OCI-LY1 (cell line): ENCODE measurements around the gene GNAO1.

Experiments
- H2AFZ ChIP-seq: fragments of 200-600 bp; sonication (generic), shearing (Covaris generic); 2 replicates; pipeline ENCODE4 v1.6.0; 2014; ENCODE audit warnings: antibody characterized with exemption, mild to moderate bottlenecking, low read length
- H3F3A ChIP-seq: fragments of 200-600 bp; sonication (generic), shearing (Covaris generic); 2 replicates; pipeline ENCODE4 v1.6.0; 2014; ENCODE audit warnings: mild to moderate bottlenecking, antibody characterized with exemption, low read length, moderate library complexity; ENCODE audit not compliant: insufficient read depth
- H3K27ac ChIP-seq: fragments of 200-600 bp; sonication (generic); 2 replicates; pipeline ENCODE4 v1.5.1; 2014; ENCODE audit warnings: low read length, mixed run types, mild to moderate bottlenecking, low read depth; ENCODE audit not compliant: poor library complexity, severe bottlenecking
- H3K27me3 ChIP-seq: fragments of 200-600 bp; sonication (generic); 2 replicates; pipeline ENCODE4 v1.6.0; 2014; ENCODE audit warnings: antibody characterized with exemption, mild to moderate bottlenecking, low read length, moderate library complexity; ENCODE audit not compliant: insufficient read depth
- H3K36me3 ChIP-seq: fragments of 200-600 bp; sonication (generic); 2 replicates; pipeline ENCODE4 v1.6.1; 2014; ENCODE audit warnings: mild to moderate bottlenecking, antibody characterized with exemption, low read length, moderate library complexity, mixed read lengths; ENCODE audit not compliant: insufficient read depth
- H3K4me1 ChIP-seq: fragments of 200-600 bp; sonication (generic); 2 replicates; pipeline ENCODE4 v1.5.1; 2014; ENCODE audit warnings: mild to moderate bottlenecking, low read length, moderate library complexity; ENCODE audit not compliant: insufficient read depth, severe bottlenecking
- H3K4me2 ChIP-seq: fragments of 200-600 bp; sonication (generic), shearing (Covaris generic); 2 replicates; pipeline ENCODE4 v1.6.1; 2014; ENCODE audit warnings: low read length
- H3K4me3 ChIP-seq: fragments of 200-600 bp; sonication (generic); 2 replicates; pipeline ENCODE4 v1.5.1; 2014; ENCODE audit warnings: low read length, low read depth, mild to moderate bottlenecking, mixed read lengths; ENCODE audit not compliant: poor library complexity, severe bottlenecking
- H3K79me2 ChIP-seq: fragments of 200-600 bp; shearing (Covaris generic); 2 replicates; pipeline ENCODE4 v1.6.1; 2016; ENCODE audit warnings: mixed run types, low read length, mixed read lengths; ENCODE audit not compliant: insufficient read depth
- H3K9ac ChIP-seq: fragments of 200-600 bp; sonication (generic), shearing (Covaris generic); 2 replicates; pipeline ENCODE4 v1.6.1; 2014; ENCODE audit warnings: mild to moderate bottlenecking, low read length, mixed read lengths
- H3K9me2 ChIP-seq: fragments of 200-600 bp; sonication (generic), shearing (Covaris generic); 2 replicates; pipeline ENCODE4 v1.6.1; 2014; ENCODE audit warnings: low read depth, mild to moderate bottlenecking, low read length, mixed read lengths
- H3K9me3 ChIP-seq: fragments of 200-600 bp; shearing (Covaris generic); 2 replicates; pipeline ENCODE4 v1.6.1; 2014; ENCODE audit warnings: low read length, mixed read lengths
- H4K20me1 ChIP-seq: fragments of 200-600 bp; sonication (generic), shearing (Covaris generic); 2 replicates; pipeline ENCODE4 v1.6.0; 2016; ENCODE audit warnings: mild to moderate bottlenecking, low read length; ENCODE audit not compliant: insufficient read depth
- CTCF ChIP-seq: fragments of 200-600 bp; sonication (generic), shearing (Covaris generic); IDR thresholded peaks from 2 replicates; pipeline ENCODE4 v1.5.1; 2017; ENCODE audit warnings: mild to moderate bottlenecking, antibody characterized with exemption, low read length, moderate library complexity, mixed read lengths
- EZH2 ChIP-seq: fragments of 200-600 bp; sonication (generic), shearing (Covaris generic); IDR thresholded peaks from 2 replicates; pipeline ENCODE4 v1.8.0; 2017; ENCODE audit warnings: borderline replicate concordance, mixed run types, mild to moderate bottlenecking, antibody characterized with exemption, low read length, moderate library complexity, mixed read lengths

The GNAO1 gene

GRCh38 chr16:56332464-56333079 is 141.3 kb downstream of the GNAO1 start:
- H3K4me3 ChIP-seq: no peak overlapping the region
- peaks cover 11% of the 10 kb centered on the region for H3K4me1 ChIP-seq
- H3K27me3 ChIP-seq: no peaks in the 10 kb centered on the region; the same call in 1 of the 2 replicates
- H3K36me3 ChIP-seq: no peaks in the 10 kb centered on the region
- H2AFZ ChIP-seq: no peak overlapping the region
- H3K27ac ChIP-seq: no peak overlapping the region
- H3F3A ChIP-seq: no peaks in the 10 kb centered on the region
- no peaks in the 10 kb centered on the region for H4K20me1 ChIP-seq
- H3K9ac ChIP-seq: no peak overlapping the region
- H3K4me2 ChIP-seq: no peak overlapping the region
- H3K9me2 ChIP-seq: no peaks in the 10 kb centered on the region
- TF ChIP-seq EZH2 (no peak), CTCF (no peak; the same call in 1 of the 2 replicates)
- H3K79me2 ChIP-seq: no peaks in the 10 kb centered on the region
- H3K9me3 ChIP-seq: no peaks in the 10 kb centered on the region

DNA sequence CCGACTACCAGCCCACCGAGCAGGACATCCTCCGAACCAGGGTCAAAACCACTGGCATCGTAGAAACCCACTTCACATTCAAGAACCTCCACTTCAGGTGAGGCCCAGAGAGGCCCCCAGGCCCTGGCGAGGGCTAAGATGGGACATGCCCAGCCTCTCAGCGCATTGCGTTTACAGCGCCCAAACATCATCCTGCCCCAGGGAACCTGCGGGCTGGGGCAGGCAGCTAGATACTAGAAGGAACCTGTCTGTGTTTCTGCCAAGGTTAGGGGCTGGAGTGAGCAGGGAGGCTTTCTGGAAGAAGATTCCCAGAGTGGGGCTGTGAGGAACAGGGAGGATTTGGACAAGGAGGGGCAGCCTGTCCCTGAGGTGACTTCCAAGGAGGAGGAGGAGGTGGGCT is 143.5 kb downstream of the GNAO1 start:
- Histone ChIP-seq H3F3A (no peaks in the 10 kb centered on the region), H4K20me1 (no peaks in the 10 kb centered on the region), H3K79me2 (no peaks in the 10 kb centered on the region), H3K4me1 (peaks cover 19% of the 10 kb centered on the region), H3K27ac (no peak overlapping the region), H3K36me3 (no peaks in the 10 kb centered on the region), H3K27me3 (no peaks in the 10 kb centered on the region; the same call in 1 of the 2 replicates), H3K9me3 (no peaks in the 10 kb centered on the region), H2AFZ (no peak overlapping the region), H3K4me3 (no peak overlapping the region), H3K9ac (no peak overlapping the region), H3K4me2 (no peak overlapping the region), H3K9me2 (no peaks in the 10 kb centered on the region)
- no peak for TF ChIP-seq CTCF
- no peak for TF ChIP-seq EZH2

- Histone ChIP-seq H3K36me3 (no peaks in the 10 kb centered on the region), H3K4me1 (peaks cover 14% of the 10 kb centered on the region), H3K9me3 (no peaks in the 10 kb centered on the region), H3F3A (no peaks in the 10 kb centered on the region), H3K9ac (no peak overlapping the region), H3K4me2 (no peak overlapping the region), H3K9me2 (no peaks in the 10 kb centered on the region), H3K27me3 (no peaks in the 10 kb centered on the region; the same call in 1 of the 2 replicates), H3K4me3 (no peak overlapping the region), H3K79me2 (no peaks in the 10 kb centered on the region), H3K27ac (no peak overlapping the region), H4K20me1 (no peaks in the 10 kb centered on the region), H2AFZ (no peak overlapping the region)
- TF ChIP-seq CTCF (peak; percentile 7; the same call in 1 of the 2 replicates), EZH2 (no peak)
Measured at GRCh38 chr16:56336071-56336688, 144.9 kb downstream of the GNAO1 start.
